Testis (tissue), 2 donors: ENCODE data around the gene MAP3K4.

ENCODE experiments used
- POLR2A ChIP-seq: fragments of 450-650 bp; IDR thresholded peaks from one replicate; pipeline ENCODE4 v1.6.1; 2017; ENCODE audit warnings: antibody characterized with exemption, mild to moderate bottlenecking, moderate library complexity
- TF ChIP-seq, protein P1 (sequence below), 3 experiments: fragments of 450-650 bp in 2 of 3; fragments of 200-600 bp in 1 of 3; sonication (generic) in 1 of 3; IDR thresholded peaks; one replicate each; pipeline ENCODE4 v1.5.1; 2016 to 2019; ENCODE audit warnings: antibody characterized with exemption in 3 of 3, mild to moderate bottlenecking in 2 of 3, moderate library complexity in 1 of 3

DNA sequence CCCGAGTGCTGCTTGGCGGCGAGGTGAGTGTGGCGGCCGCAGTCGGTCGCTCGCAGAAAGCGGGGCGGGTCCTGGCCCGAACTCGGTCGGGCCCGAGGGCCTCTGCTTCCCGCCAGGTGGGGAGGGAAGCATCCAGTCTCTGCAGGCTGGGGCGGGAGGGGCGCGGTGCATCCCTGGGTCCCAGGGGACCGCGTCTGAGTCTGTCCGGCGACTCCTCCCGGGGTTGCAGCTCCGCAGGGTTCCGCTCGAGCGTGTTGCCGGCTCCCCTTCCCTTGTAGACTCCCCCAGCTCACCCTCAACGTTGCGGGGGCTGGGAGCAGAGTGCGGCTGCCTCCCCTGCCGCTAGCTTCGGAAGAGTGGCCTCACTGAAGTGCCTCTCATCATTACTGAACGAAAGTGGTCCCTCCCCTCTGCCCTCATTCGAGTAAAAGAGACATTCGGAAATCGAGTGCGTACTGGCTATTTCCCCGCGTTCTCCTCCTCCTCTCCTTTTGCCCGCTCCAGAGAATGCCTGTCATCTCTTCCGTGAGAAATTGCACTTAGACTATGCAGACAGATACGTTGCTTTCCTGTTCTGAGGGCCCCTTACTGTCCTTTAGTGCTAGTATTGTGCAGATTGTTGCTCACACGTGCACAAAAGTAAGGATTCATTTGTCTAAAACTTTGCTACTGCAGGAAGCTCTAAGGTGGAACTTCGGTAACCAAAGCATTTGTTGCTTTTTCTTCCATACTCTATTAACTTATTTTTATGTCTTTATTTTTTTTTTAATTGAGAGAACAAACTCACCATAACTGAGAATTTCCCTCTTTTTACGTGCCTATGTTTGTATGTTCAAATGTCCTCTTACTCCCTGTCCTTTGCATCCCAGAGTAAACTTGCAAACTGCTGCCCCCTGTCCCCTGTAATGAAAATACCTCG lies 751 bp downstream of the MAP3K4 start:
- TF ChIP-seq, protein P1, sequence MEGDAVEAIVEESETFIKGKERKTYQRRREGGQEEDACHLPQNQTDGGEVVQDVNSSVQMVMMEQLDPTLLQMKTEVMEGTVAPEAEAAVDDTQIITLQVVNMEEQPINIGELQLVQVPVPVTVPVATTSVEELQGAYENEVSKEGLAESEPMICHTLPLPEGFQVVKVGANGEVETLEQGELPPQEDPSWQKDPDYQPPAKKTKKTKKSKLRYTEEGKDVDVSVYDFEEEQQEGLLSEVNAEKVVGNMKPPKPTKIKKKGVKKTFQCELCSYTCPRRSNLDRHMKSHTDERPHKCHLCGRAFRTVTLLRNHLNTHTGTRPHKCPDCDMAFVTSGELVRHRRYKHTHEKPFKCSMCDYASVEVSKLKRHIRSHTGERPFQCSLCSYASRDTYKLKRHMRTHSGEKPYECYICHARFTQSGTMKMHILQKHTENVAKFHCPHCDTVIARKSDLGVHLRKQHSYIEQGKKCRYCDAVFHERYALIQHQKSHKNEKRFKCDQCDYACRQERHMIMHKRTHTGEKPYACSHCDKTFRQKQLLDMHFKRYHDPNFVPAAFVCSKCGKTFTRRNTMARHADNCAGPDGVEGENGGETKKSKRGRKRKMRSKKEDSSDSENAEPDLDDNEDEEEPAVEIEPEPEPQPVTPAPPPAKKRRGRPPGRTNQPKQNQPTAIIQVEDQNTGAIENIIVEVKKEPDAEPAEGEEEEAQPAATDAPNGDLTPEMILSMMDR (IDR thresholded peaks at IDR 0.05) = peak in 2 of 3 experiments; percentile 49 to 54
- no peak for TF ChIP-seq POLR2A
